IPS DF 4.7 (cell line): ENCODE results near the gene C1orf174.

Experiments
- DNase-seq: peaks from one replicate; pipeline ENCODE4 v3.0.0-alpha.2; 2013; ENCODE audit warnings: low spot score; ENCODE audit errors: extremely low read depth

Gene C1orf174

DNA sequence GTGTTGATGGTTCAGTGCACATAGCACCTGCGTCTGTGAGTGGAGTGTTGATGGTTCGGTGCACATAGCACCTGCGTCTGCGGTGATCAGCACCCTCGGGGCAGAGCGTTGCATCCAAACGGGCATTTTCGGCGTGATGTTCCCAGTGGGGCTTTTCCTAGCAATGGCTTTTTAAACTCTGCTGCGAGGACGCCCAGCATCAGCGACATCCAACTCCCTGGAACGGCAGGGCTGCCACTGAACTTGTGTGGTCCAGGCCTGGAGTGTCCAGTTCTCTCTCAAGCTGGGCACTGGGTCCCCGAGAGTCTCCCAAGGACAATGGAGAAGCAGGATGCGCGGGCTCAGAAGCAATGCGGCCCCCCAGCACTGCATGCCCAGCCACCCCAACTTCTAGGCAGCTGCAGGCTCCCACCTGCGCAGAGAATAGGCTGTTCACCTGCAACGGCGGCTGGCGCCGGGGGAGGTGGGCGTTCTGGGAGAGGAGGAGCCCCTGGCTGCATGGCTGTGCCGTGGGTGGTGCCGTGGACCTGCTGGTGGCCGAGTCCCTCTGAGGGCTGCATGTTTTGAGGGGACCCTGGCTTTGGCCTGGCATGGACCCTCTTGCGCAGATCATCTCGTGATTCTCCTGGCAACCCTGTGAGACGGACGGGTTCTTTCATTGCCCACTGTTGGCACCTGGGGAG, 10.1 kb upstream of the C1orf174 start:
- DNase-seq = no peak

DNA sequence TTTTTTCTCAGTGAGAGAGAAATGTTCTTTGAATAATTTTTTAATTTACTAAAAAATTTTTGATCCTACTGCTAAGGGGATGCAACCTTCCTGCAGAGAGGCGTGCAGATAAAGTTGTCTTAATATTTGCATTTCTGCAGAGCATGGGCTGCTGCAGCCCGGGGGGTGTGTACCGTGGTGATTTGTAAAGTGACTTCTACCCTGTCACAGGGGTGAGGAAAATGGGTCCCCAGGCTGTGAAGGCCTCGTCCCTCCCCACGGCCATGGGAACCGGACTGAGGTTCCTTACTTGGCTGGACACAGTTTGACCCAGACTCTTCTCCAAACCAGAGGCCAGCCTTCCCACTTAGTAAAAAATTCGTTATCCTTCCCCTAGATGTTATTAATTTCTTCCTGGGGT, 9.5 kb upstream of the C1orf174 start:
- DNase-seq = no peak

DNA sequence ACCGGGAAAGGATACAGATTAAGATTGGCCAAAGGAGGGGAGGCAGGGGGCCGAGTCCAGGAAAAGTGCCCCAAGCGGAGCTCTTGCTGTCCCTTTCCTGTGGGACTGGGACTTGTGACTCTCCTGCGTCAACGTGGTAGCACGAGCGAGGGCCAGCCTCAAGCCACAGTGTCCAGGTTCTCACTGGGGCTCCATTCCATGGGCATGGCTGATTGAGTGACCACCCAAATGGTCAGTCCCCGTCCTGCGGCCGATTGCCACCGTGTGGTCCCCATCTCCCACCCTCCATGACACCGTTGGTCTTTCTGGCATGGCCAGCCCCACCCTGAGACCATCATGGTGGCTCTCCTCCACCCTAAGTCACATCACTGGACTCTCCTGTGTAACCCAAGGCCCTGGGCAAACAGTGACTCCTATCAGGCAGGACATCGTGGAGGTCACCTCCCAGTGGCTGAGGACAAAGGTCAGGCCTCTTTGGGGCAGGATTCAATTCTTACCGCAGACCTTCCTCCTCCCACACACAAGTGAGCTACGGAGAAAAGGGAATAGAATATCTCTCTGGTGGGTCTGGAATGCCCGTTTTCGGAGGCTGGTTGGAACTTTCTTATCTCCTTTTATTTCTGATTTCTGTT, 8.9 kb upstream of the C1orf174 start:
- DNase-seq = no peak

DNA sequence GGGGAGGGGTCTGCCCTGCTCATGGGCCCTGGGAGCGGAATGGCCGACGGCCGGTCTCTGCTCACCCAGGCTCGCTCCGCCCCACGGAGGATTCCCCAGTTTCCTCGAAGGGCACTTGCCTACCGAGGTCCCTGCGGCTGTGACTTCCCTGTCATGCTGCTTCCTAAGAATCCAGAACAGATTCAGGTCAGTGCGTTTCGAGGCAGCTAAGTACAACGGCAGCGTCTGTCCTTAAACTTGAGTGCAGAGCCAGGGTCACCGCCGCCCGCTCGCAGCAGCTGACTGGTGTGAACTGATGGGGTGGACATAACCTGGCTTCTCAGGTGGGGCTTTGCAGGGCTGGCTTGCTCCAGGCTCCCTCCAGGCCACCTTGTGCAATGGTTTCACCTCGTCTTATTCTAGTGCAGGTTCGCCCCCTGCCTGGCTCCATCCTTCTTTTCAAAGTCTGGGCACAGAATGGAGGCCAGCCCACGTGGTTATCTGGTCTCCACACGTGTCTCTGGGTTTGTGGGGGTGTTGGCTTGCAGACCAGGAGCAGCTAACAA, 7.6 kb upstream of the C1orf174 start:
- DNase-seq = no peak

DNA sequence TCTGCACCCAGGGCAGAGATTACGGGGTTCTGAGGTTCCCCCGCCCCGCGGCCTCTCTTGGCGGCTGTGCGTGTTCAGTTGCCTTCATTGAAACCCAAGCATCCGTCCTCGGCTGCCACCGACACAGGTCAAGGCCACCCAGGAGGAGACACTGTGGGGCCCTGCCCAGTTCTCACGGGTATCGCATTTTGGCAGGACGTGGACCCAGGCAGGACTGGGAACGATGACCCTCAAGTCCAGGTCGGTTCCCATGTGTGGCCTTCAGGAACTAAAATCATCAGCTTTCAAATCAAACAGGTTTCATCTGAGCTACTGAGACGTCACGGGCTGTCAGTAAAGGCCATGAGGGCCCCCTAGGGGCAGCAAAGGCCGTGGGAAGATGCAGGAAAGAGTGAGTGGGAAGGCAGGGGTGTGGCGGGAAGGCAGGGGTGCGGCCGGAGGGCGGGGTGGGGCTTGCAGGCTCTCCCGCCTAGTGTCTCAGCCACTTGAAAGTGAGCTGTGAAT, 7.0 kb upstream of the C1orf174 start:
- DNase-seq = no peak

DNA sequence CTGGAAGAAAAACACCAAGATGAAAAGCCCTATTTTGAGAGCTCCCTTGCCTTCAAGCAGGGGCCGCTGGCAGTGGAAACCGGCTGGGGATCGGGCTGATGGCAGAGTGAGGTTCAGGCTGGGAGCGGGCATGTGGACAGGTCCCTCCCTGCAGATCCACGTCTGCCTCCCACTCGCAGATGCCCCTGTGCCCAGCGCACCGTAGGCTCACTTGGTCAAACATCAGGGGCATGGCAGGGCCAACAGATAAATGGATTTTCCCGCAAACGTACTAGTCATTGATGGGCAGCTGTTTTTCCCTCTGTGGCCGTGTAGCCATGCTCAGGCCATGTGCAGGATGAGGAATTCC, 6.6 kb upstream of the C1orf174 start:
- no peak for DNase-seq

DNA sequence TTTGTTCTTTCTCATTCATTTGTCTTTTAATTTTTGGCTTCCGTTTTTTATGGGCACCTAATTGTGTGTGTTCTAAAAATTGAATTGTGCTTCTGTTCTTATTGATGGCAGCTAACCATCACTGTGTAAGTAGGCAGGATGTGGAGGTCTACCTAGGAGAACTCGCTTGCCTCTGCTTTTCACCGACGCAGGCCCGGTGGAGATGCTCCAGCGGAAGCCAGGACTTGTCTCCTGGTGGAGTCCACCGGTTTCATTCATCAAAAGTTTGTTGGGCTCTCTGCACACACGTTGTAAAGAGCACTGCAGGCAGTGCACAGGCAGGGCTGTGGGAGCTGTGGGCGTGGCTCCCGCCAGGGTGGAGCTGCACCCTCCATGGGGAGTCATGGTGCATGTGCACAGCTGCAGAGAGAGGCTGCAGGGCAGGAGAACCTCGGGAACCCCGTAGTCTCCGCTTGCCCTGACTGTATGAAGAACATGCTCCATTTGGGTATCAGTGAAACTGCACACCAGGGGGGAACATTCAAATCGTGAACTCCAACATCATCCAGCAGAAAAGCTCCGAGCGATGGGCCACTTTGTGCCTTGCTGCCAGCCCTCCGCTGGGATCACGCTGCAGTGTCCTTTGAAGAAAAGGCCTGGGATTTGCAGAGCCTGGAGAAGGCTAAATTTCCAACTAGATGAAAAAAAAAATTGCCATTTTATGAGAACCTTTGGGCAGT, 6.0 kb upstream of the C1orf174 start:
- DNase-seq = no peak

DNA sequence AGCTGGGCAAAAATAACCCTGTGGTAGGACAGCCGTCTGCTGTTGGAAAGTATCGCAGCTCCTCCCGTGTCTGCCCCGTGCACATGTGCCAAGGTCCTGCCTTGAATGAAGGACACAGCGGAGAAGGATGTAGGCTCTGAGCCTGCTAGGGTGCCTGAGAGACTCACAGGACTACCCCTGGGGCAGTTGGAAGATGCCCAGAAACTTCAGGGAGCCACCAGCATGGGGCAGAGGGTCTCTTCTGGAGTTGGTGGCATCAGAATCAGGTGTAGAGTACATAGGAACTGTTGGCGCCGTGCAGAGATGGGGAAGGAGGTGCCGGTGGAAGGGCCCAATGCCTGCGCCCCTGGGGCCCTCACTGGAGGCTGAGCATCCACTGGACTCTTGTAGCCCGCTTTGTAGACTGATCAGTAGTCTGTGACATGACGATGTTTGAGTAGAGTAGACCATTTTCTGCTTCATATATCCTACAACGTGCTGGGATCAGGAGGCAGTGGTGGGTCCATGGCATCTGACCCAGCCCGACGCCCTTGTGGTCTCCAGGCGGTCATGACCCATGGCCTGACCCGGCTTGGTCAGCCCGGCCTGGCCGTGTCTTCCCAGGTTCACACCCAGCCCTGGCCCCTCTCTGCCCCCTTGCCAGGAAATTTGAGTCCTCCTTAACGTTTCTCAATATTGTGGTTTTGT, 5.3 kb upstream of the C1orf174 start:
- no peak for DNase-seq

DNA sequence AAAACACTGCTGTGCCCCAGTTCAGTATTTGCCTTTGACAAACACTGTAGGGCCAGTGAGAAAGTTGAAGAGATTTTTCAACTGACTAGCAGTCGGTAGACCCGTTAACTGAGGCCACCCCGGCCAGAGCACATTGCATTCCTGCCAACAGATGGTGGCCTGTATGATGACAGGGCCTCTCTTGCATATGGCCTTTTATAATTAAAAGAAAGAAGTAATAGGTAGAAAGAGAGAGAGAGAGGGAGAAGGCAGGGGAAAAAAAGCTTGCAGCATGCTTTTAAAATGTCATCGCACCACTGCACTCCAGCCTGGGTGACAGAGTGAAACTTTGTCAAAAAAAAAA, 4.7 kb upstream of the C1orf174 start:
- no peak for DNase-seq

DNA sequence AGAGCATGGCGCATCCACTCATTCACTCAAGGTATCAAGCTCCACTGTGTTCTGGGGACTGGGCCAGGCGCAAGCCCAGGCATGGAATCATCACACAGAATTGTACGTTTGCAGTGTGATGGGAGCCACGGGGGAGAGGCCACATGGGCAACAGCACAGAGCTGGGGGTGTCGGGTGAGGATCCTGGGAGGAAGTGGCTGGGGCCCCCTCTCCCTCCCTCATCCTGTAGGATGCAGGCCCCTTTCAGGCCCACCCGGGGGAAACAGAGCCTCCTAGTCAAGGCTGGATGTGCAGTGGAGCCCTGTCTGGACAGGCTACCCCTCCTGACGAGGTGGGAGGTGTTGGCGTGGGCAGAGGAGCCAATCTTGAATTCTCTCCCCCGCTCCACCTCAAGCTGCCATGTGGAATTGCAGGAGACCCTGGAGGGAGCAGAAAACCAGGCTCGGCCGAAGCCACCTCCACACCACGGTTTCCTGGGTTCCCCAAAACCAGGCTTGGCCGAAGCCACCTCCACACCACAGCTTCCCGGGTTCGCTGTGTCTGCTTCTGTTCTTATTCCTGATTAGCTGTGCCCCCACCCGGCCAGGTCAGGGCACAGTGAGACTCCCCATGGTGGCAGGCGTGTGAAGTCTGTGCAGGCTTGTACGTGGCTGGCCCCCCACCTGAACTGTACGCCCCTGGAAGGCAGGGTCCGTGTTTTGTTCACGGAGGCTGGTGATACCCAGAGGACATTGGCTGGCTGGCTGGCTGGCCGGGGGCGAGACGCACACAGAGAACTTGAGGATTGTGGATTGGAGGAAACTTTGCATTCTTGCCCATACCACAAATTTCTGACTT, 4.2 kb upstream of the C1orf174 start:
- DNase-seq = no peak

DNA sequence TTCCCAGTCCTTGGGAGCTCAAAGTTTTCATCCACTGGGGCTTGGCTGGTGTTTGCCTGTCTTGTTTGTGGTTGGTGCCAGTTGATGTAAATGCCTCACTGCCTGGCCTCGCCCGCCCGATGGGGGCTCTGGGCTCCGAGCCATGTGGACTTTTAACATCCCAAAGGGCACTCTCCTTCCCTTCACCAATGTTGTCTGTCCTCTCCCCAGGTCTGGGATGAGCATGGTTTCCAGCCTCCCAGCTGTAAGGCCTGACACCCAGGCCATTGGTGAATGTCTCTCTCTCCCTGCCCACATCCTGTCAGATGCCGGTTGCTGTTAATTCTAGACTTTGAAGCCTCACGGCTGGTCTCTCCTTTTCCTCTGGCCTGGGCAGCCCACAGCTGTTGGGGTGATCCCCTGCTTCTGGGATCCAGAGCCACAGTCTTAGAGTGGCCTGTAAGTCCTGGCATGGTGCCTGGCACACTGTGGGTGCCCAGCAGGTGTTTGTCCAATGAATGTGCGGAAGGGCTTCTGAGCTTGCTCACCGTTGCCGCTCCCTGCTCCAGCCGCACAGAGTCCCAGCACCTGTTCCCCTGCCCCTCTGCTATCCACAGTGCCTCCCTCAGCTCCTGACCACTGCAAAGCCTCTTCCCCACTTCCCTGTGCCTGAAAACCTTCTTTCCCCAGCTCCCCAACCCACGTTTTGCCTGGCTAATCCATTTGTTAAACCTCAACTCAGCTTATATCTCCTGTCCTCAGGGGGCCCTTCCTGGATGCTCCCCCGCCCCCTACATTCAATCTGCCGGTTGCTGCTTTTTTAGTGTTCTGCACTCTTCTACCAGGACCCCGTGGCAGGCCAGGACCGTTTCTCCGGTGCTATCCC, 3.3 kb upstream of the C1orf174 start:
- no peak for DNase-seq

DNA sequence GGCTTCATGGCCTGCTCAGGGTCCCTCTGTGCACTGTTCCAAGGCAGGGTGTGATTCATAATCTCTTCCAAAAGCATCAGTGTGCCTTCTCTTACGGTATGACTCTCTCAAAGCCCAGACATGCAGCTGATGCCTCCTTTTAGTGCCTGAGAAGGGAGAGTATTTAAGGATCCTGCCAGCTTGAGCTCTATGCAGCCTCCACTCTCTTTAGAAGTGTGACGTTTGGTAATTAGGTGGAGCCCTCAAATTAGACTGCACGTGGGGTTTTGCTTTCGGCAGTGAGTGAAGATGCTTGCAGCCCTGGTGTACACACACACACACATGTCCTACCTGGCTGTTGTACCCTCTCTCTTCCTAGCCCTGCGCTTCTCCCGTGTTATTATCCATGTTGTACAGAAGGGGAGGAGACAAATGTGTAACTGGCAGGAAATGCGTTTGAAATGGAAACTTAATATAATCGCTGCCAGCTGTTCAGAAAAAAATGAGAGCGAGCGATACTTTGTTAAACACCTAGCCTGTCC, 2.6 kb upstream of the C1orf174 start:
- DNase-seq = no peak

DNA sequence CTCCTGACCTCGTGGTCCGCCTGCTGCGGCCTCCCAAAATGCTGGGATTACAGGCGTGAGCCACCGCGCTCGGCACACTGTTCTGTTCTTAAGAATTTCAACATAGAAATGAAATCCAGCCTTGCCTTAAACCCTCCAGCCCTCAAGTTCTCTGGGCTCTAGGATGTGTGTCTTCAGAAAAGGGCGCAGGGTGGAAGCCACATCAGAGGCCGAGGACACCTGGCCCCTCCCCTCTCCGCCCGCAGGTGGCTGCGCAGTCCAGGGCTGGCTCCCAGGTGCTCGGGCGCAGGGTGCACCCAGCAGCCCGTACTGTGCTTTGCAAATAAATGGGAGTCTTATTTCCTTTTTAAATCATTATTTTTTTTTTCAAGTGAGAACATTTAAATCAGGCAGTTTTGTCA, 2.0 kb upstream of the C1orf174 start:
- no peak for DNase-seq

DNA sequence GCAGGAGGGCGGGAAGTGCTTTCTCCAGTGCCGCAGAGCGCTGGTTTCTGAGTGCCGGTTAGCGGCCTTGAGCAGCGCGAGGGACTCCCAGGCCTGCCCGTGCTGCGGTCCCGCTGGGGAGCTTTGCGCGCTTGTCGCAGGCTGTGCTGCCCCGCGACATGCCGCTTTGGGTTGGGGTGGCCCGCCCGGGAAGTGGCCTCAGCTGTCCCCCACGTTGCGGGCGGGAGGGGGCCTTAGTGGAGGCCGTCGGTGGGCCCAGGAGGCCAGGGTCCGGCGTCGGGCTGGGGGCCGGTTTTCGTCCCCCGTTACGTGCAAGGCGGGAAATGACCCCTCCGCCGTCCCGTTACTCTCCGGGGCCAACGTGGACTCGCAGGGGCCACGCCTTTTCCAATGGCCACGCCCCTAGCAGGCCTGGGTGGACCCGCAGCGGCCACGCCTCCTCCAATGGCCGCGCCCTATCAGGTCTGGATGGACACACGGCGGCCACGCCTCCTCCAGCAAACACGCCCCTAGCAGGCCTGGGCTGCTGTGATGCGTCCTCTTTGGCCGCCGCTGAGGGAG, 977 bp upstream of the C1orf174 start:
- DNase-seq = peak; percentile 41

DNA sequence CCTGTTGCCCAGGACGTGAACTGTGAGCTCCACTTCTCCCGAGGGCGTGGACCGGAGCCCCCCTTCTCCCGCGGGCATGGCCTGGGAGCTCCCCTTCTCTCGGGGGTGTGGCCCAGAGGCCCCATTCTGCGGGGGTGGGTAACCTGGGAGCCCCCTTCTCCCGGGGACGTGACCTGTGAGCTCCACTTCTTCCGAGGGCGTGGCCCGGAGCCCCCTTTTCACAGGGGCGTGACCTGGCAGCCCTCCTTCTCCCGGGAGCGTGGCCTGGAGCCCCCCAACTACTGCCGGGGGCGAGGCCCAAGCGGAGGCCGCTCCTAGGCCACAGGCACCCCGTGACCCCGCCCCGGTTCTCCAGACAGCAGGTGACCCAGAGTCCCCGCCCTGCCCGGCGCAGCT, 320 bp downstream of the C1orf174 start:
- no peak for DNase-seq

DNA sequence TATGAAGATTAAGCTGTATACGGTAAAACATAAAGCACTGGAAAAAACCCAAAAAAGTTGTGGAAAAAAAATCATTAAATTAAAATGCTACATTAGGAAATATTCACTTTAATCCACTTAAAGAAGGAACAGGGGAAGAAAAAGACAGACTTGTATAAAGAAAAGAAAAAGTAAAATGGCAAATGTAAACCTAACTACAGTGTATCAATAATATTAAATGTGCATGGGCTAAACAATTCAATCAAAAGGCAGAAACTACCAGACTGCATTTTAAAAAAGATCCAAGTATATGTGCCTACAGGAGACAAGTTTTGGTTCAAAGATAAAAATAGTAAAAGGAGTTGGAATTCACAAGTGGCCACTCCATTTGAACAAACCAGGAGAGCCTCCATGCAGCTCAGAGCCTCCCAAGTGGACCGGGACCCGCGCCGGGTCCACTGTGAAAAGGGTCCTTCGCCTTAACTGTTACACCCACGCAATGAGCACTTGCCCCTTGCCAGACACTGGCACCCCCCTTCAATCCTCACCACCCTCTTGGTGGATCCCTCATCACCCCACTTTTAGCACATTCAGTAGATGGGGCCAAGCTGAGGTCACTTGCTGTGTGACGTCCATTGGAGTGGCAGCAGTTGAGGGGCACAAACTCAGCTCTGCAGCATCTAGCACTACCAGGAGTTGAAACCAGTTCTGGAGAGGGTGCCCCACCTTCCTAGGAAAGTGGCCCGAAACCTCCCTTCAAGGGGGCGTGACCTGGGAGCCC, 898 bp downstream of the C1orf174 start:
- DNase-seq = peak; percentile 28

DNA sequence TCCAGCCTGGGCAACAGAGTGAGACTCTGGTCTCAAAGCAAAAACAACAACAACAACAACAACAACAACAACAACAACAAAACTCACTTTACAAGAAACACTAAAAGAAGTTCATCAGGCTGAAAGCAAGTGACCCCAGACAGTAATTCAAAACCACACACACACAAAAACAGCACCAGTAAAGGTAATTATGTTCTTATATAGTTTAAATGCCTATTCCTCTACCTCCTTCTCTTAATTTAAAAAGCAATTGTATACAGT, 1.7 kb downstream of the C1orf174 start:
- no peak for DNase-seq

DNA sequence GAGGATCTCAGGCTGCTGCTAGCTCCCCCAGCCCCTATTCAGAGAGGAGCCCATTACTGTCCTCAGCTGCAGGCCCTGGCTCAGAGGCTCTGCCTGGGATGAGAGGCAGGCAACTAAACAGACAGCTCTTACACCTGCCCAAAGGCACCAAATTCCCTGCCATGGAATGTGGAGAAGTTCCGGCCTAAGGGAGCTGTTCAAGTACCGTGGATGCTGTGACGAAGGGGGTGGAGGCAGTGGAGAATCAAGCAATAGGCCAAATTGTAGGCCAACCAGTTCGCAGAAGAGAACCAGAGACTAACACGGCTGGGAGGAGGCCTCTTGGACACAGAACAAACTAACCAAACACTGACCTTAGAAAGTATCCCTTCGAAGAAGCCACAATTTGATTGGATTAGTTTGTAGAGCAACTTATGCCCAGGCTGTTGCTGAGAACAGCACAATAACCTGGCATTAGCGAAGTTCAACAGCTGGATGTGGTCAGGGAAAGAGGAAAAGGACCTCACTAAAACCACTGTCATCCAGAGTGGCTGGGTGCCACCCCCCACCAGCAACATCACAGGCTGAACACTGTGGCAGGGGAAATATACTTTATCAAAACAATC, 3.6 kb downstream of the C1orf174 start:
- no peak for DNase-seq

DNA sequence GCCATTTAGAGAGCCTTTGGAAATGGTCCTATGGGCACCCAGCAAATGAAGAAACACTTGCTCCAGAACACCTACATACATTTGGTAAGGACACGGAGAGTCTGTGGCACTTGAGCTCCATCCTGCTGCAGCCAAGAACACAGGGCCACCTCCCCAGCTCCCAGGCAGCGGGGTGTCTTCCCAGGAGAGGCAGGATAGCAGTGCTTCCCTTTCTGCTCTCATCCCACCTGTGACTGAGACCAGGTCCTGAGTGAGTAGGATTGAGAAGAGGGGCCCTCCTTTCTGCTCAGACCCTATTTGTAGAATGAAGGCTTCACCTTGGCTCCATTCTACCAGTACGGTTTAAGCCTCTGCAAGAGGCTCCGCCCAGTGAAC, 4.1 kb downstream of the C1orf174 start:
- no peak for DNase-seq
